ENCODE data around the gene TSC22D4. TPM values are rescaled to one million over a fixed set of nuclear protein-coding genes. Genes with fewer than 3 reads are reported as not detected.

TSC22D4 gene
- total and polyA plus RNA-seq, 8 donors = 47.0 to 65.1 (median 56.1) TPM

GRCh38 chr7:100433592-100434296 lies 45.3 kb downstream of the TSC22D4 start:
- peak overlapping the region; percentile 5 to 37 for H3K27ac ChIP-seq
- peaks cover 0 to 37% of the 10 kb centered on the region in 2 donors for H3K36me3 ChIP-seq
- peaks cover 17 to 63% of the 10 kb centered on the region in 2 donors for H3K4me1 ChIP-seq
- no peaks in the 10 kb centered on the region for H3K9me3 ChIP-seq
- no peak overlapping the region for H3K4me3 ChIP-seq
- no peaks in the 10 kb centered on the region for H3K27me3 ChIP-seq
- DNase-seq = peak in 1 of 4 donors; percentile 43
- intact Hi-C loops (cut with DNase I) = no loop called here
- TF ChIP-seq, protein P1, sequence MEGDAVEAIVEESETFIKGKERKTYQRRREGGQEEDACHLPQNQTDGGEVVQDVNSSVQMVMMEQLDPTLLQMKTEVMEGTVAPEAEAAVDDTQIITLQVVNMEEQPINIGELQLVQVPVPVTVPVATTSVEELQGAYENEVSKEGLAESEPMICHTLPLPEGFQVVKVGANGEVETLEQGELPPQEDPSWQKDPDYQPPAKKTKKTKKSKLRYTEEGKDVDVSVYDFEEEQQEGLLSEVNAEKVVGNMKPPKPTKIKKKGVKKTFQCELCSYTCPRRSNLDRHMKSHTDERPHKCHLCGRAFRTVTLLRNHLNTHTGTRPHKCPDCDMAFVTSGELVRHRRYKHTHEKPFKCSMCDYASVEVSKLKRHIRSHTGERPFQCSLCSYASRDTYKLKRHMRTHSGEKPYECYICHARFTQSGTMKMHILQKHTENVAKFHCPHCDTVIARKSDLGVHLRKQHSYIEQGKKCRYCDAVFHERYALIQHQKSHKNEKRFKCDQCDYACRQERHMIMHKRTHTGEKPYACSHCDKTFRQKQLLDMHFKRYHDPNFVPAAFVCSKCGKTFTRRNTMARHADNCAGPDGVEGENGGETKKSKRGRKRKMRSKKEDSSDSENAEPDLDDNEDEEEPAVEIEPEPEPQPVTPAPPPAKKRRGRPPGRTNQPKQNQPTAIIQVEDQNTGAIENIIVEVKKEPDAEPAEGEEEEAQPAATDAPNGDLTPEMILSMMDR (IDR thresholded peaks at IDR 0.05) = no peak
- ATAC-seq = no peak

- H3K27ac ChIP-seq = peak overlapping the region in 1 of 2 donors; percentile 37
These were observed 45.8 kb downstream of the TSC22D4 start for GRCh38 chr7:100433276-100433591.

DNA sequence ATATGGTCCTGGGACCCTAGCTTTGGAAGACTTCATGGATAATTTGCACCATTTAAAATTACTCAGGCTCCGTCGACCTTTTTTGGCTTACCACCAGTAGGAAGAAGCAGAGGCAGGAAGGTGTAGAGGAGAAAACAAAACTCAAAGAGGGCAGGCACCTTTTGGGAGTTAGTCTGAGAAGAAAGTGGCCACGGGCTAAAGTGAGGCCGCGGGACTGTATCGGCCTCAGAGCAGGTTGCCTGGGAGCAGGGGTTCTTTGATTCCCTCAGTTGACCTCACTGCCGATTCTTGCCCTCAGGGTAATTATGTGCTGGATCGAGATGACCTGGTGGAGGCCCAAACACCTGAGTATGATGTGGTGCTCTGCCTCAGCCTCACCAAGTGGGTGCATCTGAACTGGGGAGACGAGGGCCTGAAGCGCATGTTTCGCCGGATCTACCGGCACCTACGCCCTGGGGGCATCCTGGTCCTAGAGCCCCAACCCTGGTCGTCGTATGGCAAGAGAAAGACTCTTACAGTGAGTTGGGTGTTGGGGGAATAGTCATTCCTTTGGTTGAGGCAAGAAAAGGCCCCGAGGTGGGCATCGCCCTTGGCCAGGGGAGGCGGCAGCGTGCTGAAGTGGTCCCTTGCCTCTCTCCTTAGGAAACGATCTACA lies 46.3 kb downstream of the TSC22D4 start:
- DNase-seq (peak in 1 of 4 donors; percentile 58), ATAC-seq (no peak)
- H3K27me3 ChIP-seq = no peaks in the 10 kb centered on the region
- intact Hi-C loops (cut with DNase I) = no loop called here
- TF ChIP-seq, protein P1 (IDR thresholded peaks at IDR 0.05) = no peak
- no peaks in the 10 kb centered on the region for H3K9me3 ChIP-seq
- H3K4me3 ChIP-seq = no peak overlapping the region
- peak overlapping the region in 1 of 2 donors; percentile 28 for H3K27ac ChIP-seq
- peaks cover 0 to 37% of the 10 kb centered on the region in 2 donors for H3K36me3 ChIP-seq
- H3K4me1 ChIP-seq = peaks cover 17 to 69% of the 10 kb centered on the region in 2 donors

More at GRCh38 chr7:100433276-100433591, 45.8 kb downstream of the TSC22D4 start:
- no peak overlapping the region for H3K4me3 ChIP-seq
- no peaks in the 10 kb centered on the region for H3K9me3 ChIP-seq
- intact Hi-C loops (cut with DNase I) = no loop called here
- H3K27me3 ChIP-seq = no peaks in the 10 kb centered on the region
- no peak for ATAC-seq
- peaks cover 17 to 64% of the 10 kb centered on the region in 2 donors for H3K4me1 ChIP-seq
- H3K36me3 ChIP-seq = peaks cover 0 to 37% of the 10 kb centered on the region in 2 donors
- TF ChIP-seq, protein P1 (IDR thresholded peaks at IDR 0.05) = no peak
- DNase-seq = no peak

GRCh38 chr7:100432053-100432452 lies 47.0 kb downstream of the TSC22D4 start:
- DNase-seq (no peak), ATAC-seq (no peak)
- Histone ChIP-seq H3K27ac (peak overlapping the region in 1 of 2 donors; percentile 28), H3K27me3 (no peaks in the 10 kb centered on the region), H3K36me3 (peaks cover 0 to 37% of the 10 kb centered on the region in 2 donors), H3K4me3 (no peak overlapping the region), H3K9me3 (no peaks in the 10 kb centered on the region), H3K4me1 (peaks cover 17 to 71% of the 10 kb centered on the region in 2 donors)
- intact Hi-C loops (cut with DNase I) = no loop called here
- TF ChIP-seq, protein P1 (IDR thresholded peaks at IDR 0.05) = no peak

DNA sequence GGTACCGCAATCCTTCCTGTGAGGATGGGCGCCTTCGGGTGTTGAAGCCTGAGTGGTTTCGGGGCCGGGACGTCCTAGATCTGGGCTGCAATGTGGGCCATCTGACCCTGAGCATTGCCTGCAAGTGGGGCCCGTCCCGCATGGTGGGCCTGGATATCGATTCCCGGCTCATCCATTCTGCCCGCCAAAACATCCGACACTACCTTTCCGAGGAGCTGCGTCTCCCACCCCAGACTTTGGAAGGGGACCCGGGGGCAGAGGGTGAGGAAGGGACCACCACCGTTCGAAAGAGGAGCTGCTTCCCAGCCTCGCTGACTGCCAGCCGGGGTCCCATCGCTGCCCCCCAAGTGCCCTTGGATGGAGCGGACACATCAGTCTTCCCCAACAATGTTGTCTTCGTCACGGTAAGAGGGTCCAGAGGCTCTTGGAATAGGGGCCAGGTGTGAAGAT lies 47.7 kb downstream of the TSC22D4 start:
- peak overlapping the region in 1 of 2 donors; percentile 93 for H3K4me3 ChIP-seq
- intact Hi-C loops (cut with DNase I) = no loop called here
- ATAC-seq = no peak
- DNase-seq = peak in 1 of 4 donors; percentile 74
- H3K36me3 ChIP-seq = peaks cover 0 to 37% of the 10 kb centered on the region in 2 donors
- TF ChIP-seq, protein P1 (IDR thresholded peaks at IDR 0.05) = no peak
- H3K9me3 ChIP-seq = no peaks in the 10 kb centered on the region
- H3K27me3 ChIP-seq = no peaks in the 10 kb centered on the region
- H3K4me1 ChIP-seq = peaks cover 17 to 67% of the 10 kb centered on the region in 2 donors
- H3K27ac ChIP-seq = no peak overlapping the region
